Lower lobe of right lung (tissue), 2 donors: ENCODE measurements around the gene GJD3. TPM values are rescaled to one million over a fixed set of nuclear protein-coding genes. Genes with fewer than 3 reads are reported as not detected.

ENCODE experiments used
- ATAC-seq, 2 donors: fragments of 200-7000 bp; cut with Tn5 transposase; one replicate each; pipeline ENCODE4 v1.9.1; 2020 to 2022; ENCODE audit warnings: mild to moderate bottlenecking in 2 of 2, moderate library complexity in 2 of 2
- DNase-seq: peaks from one replicate; pipeline ENCODE4 v3.0.0-alpha.2; 2020
- H3K27ac ChIP-seq: fragments of 200-600 bp; one replicate; pipeline ENCODE4 v1.8.0; 2022
- H3K27me3 ChIP-seq: fragments of 200-600 bp; one replicate; pipeline ENCODE4 v1.8.0; 2022; ENCODE audit warnings: low read depth
- H3K36me3 ChIP-seq: fragments of 200-600 bp; one replicate; pipeline ENCODE4 v1.8.0; 2022; ENCODE audit warnings: mild to moderate bottlenecking
- H3K4me1 ChIP-seq: fragments of 200-600 bp; one replicate; pipeline ENCODE4 v1.8.0; 2022
- H3K4me3 ChIP-seq: fragments of 200-600 bp; one replicate; pipeline ENCODE4 v1.8.0; 2022; ENCODE audit warnings: mild to moderate bottlenecking
- H3K9me3 ChIP-seq: fragments of 200-600 bp; one replicate; pipeline ENCODE4 v1.8.0; 2022
- CTCF ChIP-seq: fragments of 200-600 bp; IDR thresholded peaks from one replicate; pipeline ENCODE4 v1.8.0; 2022; ENCODE audit warnings: antibody characterized with exemption, mild to moderate bottlenecking
- intact Hi-C: fragments of 100-400 bp; cut with DNase I; formaldehyde crosslinking; loops from one replicate; pipeline ENCODE4 v1.11.0; 2022
- total RNA-seq: library from RNA; stranded (reverse); fragmentation: NEBNext Ultra II Directional; extraction: Animal tissue kit (Norgen Biotek cat#: 25700); gene quantifications from one replicate; pipeline ENCODE4 v1.2.1, GENCODE V29; 2021
- donor health status: DM: no; HTN: yes; CAD: no; lungs with severe emphysema.

GJD3 gene
- total RNA-seq, 1 donor from 2014 or later = 3.1 TPM

GRCh38 chr17:40327244-40327729, 37.2 kb downstream of the GJD3 start:
- no peak for ATAC-seq
- Histone ChIP-seq H3K27me3 (no peaks in the 10 kb centered on the region), H3K4me1 (peaks cover 99% of the 10 kb centered on the region), H3K9me3 (no peaks in the 10 kb centered on the region), H3K4me3 (no peak overlapping the region), H3K36me3 (peaks cover 14% of the 10 kb centered on the region), H3K27ac (peak overlapping the region; percentile 96)
- no peak for DNase-seq
- no peak for TF ChIP-seq CTCF
- intact Hi-C loops = no loop called here

- H3K4me1 ChIP-seq = peaks cover 99% of the 10 kb centered on the region
- DNase-seq (peak; percentile 32), ATAC-seq (no peak)
- peak overlapping the region; percentile 96 for H3K27ac ChIP-seq
- TF ChIP-seq CTCF = no peak
- peak overlapping the region; percentile 32 for H3K4me3 ChIP-seq
- H3K36me3 ChIP-seq = peaks cover 11% of the 10 kb centered on the region
- no peaks in the 10 kb centered on the region for H3K9me3 ChIP-seq
- H3K27me3 ChIP-seq = no peaks in the 10 kb centered on the region
- intact Hi-C loops = no loop called here
Observed at GRCh38 chr17:40326832-40327199, 37.7 kb downstream of the GJD3 start.

- Histone ChIP-seq H3K4me1 (peaks cover 99% of the 10 kb centered on the region), H3K4me3 (peak overlapping the region; percentile 32), H3K9me3 (no peaks in the 10 kb centered on the region), H3K27me3 (no peaks in the 10 kb centered on the region), H3K27ac (peak overlapping the region; percentile 96), H3K36me3 (peaks cover 6% of the 10 kb centered on the region)
- peak in 1 of 2 donors; percentile 19 for ATAC-seq
- no peak for TF ChIP-seq CTCF
- intact Hi-C loops = no loop called here
- peak; percentile 63 for DNase-seq
Observed at GRCh38 chr17:40326014-40326831, 38.3 kb downstream of the GJD3 start.

GRCh38 chr17:40325156-40326013, 39.2 kb downstream of the GJD3 start:
- Histone ChIP-seq H3K27me3 (no peaks in the 10 kb centered on the region), H3K4me3 (peak overlapping the region; percentile 32), H3K4me1 (peaks cover 99% of the 10 kb centered on the region), H3K9me3 (no peaks in the 10 kb centered on the region), H3K27ac (peak overlapping the region; percentile 96), H3K36me3 (no peaks in the 10 kb centered on the region)
- TF ChIP-seq CTCF = no peak
- peak; percentile 44 for DNase-seq
- no peak for ATAC-seq
- intact Hi-C loops = no loop called here
